ENCODE data around the gene CAVIN3. TPM values are rescaled to one million over a fixed set of nuclear protein-coding genes. Genes with fewer than 3 reads are reported as not detected.

The CAVIN3 gene
- total RNA-seq, 4 donors from 2014 or later: 172 to 298 (median 264) TPM

DNA sequence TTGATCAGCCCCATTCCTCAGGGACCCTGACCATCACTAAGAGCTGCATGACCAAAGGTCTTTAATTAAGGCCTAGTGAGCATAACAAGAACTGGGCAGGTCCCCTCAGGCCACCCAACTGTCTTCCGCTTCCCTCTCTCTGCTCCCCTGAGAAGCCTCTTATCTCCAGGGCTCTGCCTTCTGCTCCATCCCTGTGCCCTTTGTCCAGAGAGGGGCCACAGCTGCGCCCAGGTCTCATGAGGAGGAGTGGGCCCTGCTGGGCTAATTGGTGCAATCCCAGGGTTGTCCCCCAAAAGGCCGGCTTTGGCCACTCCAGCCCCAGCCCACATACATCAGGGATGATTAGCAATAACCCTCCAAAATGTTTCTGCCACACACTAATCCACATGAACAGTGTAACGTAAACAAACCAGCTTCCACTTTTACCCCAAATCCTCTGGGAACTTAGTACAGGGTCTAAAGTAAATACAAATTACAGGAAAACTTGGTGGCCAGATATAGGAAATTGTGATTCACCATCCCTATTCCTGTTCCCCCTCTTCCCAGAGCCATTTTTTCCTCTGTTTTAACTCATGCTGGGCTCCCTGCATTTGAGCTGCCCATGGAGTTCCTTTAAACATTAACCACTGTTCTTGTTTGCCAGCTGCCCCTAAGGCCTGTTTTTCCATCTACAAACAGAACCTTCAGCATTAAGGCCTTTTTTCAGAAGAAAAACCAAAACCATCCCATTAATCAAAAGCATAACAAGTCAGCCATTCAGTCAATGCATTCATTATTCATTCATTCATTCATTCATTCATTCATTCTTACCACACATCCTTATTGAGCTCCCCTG, 34.6 kb upstream of the CAVIN3 start:
- intact Hi-C loops (cut with DNase I): loop anchor here (2.0 to 5.0 kb wide), 3 partner anchors 38 to 332 kb away; no protein-coding TSS in a partner anchor
- Histone ChIP-seq H3K36me3 (no peaks in the 10 kb centered on the region), H3K27me3 (no peaks in the 10 kb centered on the region), H3K27ac (replicated peaks in 1 of 4) (no peak overlapping the region), H3K9me3 (no peaks in the 10 kb centered on the region), H3K4me3 (no peak overlapping the region), H3K4me1 (peaks cover 5 to 27% (median 22%) of the 10 kb centered on the region in 4 donors)
- 96% methylated on average over 4 of the region's 4 CpGs for WGBS
- DNase-seq (ENCODE audit: extremely low spot score): no peak
- TF ChIP-seq POLR2A (IDR thresholded peaks at IDR 0.05; ENCODE audit: low read depth) (no peak), EP300 (IDR thresholded peaks at IDR 0.05) (no peak), POLR2AphosphoS5 (IDR thresholded peaks at IDR 0.05) (no peak)
- TF ChIP-seq, protein P1, sequence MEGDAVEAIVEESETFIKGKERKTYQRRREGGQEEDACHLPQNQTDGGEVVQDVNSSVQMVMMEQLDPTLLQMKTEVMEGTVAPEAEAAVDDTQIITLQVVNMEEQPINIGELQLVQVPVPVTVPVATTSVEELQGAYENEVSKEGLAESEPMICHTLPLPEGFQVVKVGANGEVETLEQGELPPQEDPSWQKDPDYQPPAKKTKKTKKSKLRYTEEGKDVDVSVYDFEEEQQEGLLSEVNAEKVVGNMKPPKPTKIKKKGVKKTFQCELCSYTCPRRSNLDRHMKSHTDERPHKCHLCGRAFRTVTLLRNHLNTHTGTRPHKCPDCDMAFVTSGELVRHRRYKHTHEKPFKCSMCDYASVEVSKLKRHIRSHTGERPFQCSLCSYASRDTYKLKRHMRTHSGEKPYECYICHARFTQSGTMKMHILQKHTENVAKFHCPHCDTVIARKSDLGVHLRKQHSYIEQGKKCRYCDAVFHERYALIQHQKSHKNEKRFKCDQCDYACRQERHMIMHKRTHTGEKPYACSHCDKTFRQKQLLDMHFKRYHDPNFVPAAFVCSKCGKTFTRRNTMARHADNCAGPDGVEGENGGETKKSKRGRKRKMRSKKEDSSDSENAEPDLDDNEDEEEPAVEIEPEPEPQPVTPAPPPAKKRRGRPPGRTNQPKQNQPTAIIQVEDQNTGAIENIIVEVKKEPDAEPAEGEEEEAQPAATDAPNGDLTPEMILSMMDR (IDR thresholded peaks at IDR 0.05): no peak

DNA sequence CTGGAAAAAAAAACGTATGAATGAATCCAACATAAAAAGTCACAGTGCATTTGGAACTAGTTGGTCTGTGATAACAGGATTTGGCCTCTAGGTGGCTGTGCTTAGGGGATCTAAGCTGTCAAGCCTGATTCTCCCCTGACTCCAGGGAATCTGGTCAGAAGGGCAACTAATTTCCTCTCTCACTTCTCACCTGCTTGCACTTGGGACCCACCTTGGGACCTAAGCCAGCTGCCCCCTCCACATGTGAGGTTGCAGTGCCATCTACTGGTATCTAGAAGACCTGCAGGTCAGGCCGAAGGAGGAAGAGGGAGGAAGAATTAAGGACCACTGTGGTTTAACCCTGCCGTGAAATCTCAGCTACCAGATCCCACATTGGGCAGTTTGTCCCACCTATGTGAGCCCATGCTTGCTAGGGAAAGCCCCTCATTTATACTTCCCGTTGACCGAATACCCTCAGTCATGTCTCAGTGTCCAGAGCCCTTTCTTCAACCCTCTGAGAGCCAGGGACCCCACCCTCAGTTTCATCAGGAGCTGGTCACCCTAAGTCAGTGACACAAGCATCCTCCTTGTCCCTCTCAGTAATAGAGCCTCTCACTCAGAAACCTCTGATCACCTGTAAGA, 33.2 kb upstream of the CAVIN3 start:
- H3K4me1 ChIP-seq: peaks cover 5 to 27% (median 22%) of the 10 kb centered on the region in 4 donors
- H3K9me3 ChIP-seq: no peaks in the 10 kb centered on the region
- intact Hi-C loops (cut with DNase I): loop anchor here (5.0 kb wide), 2 partner anchors 36 to 56 kb away; no protein-coding TSS in a partner anchor

DNA sequence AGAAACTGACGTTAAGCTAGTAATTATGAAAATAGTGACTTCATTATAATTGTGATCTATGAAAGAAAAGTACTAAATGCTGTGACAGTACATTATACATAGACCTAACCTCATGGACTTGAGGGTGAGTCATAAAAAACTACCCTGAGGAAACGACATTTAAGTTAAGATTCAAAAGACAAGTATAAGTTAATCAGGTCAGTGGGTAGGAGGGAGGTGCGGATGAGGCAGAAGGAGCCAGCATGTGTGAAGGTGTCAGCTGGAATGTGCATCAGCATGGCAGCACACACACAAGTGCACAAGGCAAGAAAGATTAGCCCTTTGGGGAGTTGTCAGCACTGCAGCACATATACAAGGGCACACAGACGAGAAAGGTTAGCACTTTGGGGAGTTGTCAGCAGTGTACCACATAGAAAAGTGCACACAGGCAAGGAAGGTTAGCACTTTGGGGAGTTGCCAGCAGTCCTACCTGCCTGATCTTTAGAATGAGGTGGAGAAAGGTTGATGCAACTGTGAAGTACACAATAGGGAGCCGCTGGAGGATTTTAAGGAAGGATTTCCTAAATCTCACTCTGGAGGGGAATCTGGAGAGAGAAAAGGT, 31.6 kb upstream of the CAVIN3 start:
- H3K27ac ChIP-seq (replicated peaks in 1 of 4): no peak overlapping the region
- WGBS: 68% methylated on average over 5 of the region's 5 CpGs
- H3K4me3 ChIP-seq: no peak overlapping the region
- H3K9me3 ChIP-seq: no peaks in the 10 kb centered on the region
- intact Hi-C loops (cut with DNase I): loop anchor here (5.0 kb wide), 2 partner anchors 35 to 55 kb away; no protein-coding TSS in a partner anchor
- TF ChIP-seq POLR2A (IDR thresholded peaks at IDR 0.05; ENCODE audit: low read depth) (no peak), EP300 (IDR thresholded peaks at IDR 0.05) (no peak), POLR2AphosphoS5 (IDR thresholded peaks at IDR 0.05) (no peak)
- TF ChIP-seq, protein P1 (IDR thresholded peaks at IDR 0.05): no peak
- H3K27me3 ChIP-seq: no peaks in the 10 kb centered on the region
- H3K4me1 ChIP-seq: peaks cover 5 to 16% (median 10%) of the 10 kb centered on the region in 4 donors
- DNase-seq (ENCODE audit: extremely low spot score): no peak
- no peaks in the 10 kb centered on the region for H3K36me3 ChIP-seq

More for the DNA sequence above, 33.2 kb upstream of the CAVIN3 start:
- no peak for DNase-seq (ENCODE audit: extremely low spot score)
- Histone ChIP-seq H3K27me3 (no peaks in the 10 kb centered on the region), H3K27ac (replicated peaks in 1 of 4) (no peak overlapping the region), H3K4me3 (no peak overlapping the region), H3K36me3 (no peaks in the 10 kb centered on the region)
- 11% methylated on average over 5 of the region's 5 CpGs for WGBS
- TF ChIP-seq, protein P1 (IDR thresholded peaks at IDR 0.05): peak; percentile 74 to 94 (median 83)
- TF ChIP-seq EP300 (IDR thresholded peaks at IDR 0.05) (no peak), POLR2AphosphoS5 (IDR thresholded peaks at IDR 0.05) (peak in 1 of 2 donors; percentile 59), POLR2A (IDR thresholded peaks at IDR 0.05; ENCODE audit: low read depth) (no peak)

DNA sequence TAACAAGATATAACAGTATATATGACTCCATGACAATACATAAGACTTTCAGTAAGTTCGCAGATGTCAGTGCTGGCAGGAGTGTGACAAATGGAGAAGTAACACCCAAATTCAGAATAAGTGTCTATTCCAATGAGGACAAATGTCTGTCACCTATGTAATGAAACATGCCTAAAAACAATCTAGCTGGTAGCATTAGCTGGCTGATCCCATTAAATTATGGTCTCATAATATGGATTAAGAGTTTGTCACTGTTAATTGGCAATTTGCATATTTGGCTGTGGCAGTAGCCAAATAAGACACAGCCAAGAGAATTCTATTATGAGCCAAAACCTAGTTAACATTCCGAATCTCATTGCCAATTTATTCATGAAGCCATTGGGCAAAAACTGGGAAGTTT, 30.2 kb upstream of the CAVIN3 start:
- Histone ChIP-seq H3K9me3 (no peaks in the 10 kb centered on the region), H3K27ac (replicated peaks in 1 of 4) (no peak overlapping the region), H3K4me3 (no peak overlapping the region), H3K4me1 (peaks cover 0 to 6% (median 3%) of the 10 kb centered on the region in 4 donors), H3K36me3 (peaks cover 0 to 11% (median 0%) of the 10 kb centered on the region in 4 donors), H3K27me3 (no peaks in the 10 kb centered on the region)
- WGBS: 78% methylated on average over 2 of the region's 2 CpGs
- intact Hi-C loops (cut with DNase I): loop anchor here (5.0 kb wide), 2 partner anchors 33 to 53 kb away; no protein-coding TSS in a partner anchor
- no peak for TF ChIP-seq POLR2AphosphoS5 (IDR thresholded peaks at IDR 0.05)
- TF ChIP-seq, protein P1 (IDR thresholded peaks at IDR 0.05): no peak
- TF ChIP-seq POLR2A (IDR thresholded peaks at IDR 0.05; ENCODE audit: low read depth): no peak
- no peak for DNase-seq (ENCODE audit: extremely low spot score)
